ENCODE results near the gene NELL1. TPM values are rescaled to one million over a fixed set of nuclear protein-coding genes. Genes with fewer than 3 reads are reported as not detected.

NELL1 gene
- total RNA-seq, result not detected

DNA sequence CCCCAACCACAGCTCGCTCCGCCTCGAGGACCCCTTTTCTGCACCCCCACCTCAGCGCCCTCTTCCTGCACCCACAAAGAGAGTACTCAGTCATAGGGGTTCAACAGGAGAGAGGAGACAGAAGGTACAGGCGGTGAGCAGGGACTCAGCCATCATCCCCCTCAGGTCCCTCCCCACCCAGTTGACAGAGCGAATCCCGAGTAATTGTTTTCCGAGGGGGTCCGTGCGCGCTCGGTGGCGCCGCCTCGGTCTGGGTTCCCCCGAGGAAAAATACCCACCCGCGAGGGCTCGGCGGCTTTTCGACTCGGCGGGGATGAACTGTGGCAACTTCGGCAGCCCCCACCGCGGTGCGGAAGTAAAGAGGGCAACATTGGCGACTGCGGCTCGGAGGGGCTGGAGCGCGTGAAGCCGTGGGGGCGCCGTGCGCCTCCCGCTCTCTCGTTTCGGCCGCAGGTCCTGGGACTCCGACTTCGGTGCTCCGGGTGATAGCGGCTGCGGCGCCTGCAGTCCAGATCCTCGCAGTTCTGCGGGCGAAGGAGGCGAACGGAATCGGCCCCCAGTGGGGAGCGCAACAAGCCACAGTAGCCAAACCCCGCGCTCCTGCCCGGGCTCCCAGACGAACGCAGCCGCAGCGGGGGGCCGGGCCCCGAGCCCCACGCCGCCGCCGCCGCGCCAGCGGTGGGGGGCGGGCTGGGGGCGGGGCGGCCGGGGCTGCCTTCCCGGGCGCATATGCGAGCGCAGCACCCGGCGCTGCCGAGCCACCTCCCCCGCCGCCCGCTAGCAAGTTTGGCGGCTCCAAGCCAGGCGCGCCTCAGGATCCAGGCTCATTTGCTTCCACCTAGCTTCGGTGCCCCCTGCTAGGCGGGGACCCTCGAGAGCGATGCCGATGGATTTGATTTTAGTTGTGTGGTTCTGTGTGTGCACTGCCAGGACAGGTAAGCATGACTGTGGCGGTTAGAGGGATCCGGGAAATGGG, at the start of gene NELL1:
Gene NELL1 (plus strand): TSS at position 743 of the 976 bp plus-strand sequence.
- H3K4me1 ChIP-seq, result no peaks in the 10 kb centered on the region
- TF ChIP-seq POLR2A (IDR thresholded peaks at IDR 0.05), result no peak
- TF ChIP-seq, protein P1, sequence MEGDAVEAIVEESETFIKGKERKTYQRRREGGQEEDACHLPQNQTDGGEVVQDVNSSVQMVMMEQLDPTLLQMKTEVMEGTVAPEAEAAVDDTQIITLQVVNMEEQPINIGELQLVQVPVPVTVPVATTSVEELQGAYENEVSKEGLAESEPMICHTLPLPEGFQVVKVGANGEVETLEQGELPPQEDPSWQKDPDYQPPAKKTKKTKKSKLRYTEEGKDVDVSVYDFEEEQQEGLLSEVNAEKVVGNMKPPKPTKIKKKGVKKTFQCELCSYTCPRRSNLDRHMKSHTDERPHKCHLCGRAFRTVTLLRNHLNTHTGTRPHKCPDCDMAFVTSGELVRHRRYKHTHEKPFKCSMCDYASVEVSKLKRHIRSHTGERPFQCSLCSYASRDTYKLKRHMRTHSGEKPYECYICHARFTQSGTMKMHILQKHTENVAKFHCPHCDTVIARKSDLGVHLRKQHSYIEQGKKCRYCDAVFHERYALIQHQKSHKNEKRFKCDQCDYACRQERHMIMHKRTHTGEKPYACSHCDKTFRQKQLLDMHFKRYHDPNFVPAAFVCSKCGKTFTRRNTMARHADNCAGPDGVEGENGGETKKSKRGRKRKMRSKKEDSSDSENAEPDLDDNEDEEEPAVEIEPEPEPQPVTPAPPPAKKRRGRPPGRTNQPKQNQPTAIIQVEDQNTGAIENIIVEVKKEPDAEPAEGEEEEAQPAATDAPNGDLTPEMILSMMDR (IDR thresholded peaks at IDR 0.05), result no peak
- H3K36me3 ChIP-seq, result no peaks in the 10 kb centered on the region
- no peak for DNase-seq
- intact Hi-C loops (cut with DNase I), result no loop called here
- H3K27me3 ChIP-seq, result no peaks in the 10 kb centered on the region
- no peak within 1 kb of the TSS for H3K27ac ChIP-seq
- H3K9me3 ChIP-seq, result no peaks in the 10 kb centered on the region
- H3K4me3 ChIP-seq (replicated peaks in 1 of 3), result no peak within 1 kb of the TSS
- WGBS, 2 donors, result 2% methylated on average over 17 to 53 of the region's 93 CpGs

DNA sequence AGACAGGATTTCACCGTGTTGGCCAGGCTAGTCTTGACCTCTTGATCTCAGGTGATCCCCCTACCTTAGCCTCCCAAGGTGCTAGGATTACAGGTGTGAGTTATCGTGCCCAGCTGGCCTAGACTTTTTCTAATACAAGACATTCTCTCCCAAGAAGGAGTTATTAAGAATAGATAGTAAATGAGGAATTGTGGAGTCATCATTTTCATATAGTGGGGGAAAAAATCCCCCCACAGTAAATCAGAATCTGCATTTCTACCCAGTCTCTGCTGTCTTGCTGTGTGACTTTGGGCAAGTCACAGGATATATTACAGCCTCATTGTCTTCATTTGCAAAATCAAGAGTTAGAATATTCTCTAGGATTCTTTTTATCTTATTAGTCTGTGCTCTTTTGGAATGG, 48.4 kb upstream of the NELL1 start:
- no peak for DNase-seq
- no peaks in the 10 kb centered on the region for H3K27me3 ChIP-seq
- TF ChIP-seq, protein P1 (IDR thresholded peaks at IDR 0.05), result no peak
- TF ChIP-seq POLR2A (IDR thresholded peaks at IDR 0.05), result no peak
- peaks cover 0 to 4% of the 10 kb centered on the region in 2 donors for H3K4me1 ChIP-seq
- no peaks in the 10 kb centered on the region for H3K9me3 ChIP-seq
- intact Hi-C loops (cut with DNase I), result no loop called here
- WGBS, 2 donors, result 63 to 67% methylated on average over 2 of the region's 2 CpGs
- no peak overlapping the region for H3K27ac ChIP-seq
- no peaks in the 10 kb centered on the region for H3K36me3 ChIP-seq
- no peak overlapping the region for H3K4me3 ChIP-seq (replicated peaks in 1 of 3)

DNA sequence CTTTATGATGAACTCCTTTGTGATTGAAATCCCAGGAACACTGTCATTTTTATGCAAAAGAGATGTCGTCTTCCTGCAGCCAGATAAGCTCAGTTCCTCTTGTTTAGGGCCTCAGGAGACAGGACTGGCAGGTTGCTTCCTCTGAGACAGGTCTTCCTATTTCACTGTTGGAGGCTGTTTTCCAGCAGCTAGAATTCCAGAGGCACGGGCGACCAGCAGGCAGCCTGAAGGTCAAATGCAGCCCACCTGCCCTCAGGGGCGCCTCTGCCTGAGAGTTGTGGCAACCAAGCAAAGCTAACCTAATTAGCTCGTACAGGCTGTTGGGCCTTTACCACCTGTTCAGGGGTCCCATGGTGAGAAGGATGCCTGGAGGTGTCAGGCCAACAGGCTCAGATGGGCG, 47.7 kb upstream of the NELL1 start:
- H3K36me3 ChIP-seq, result no peaks in the 10 kb centered on the region
- 25 to 48% methylated on average over 4 to 6 of the region's 6 CpGs for WGBS, 2 donors
- intact Hi-C loops (cut with DNase I), result no loop called here

DNA sequence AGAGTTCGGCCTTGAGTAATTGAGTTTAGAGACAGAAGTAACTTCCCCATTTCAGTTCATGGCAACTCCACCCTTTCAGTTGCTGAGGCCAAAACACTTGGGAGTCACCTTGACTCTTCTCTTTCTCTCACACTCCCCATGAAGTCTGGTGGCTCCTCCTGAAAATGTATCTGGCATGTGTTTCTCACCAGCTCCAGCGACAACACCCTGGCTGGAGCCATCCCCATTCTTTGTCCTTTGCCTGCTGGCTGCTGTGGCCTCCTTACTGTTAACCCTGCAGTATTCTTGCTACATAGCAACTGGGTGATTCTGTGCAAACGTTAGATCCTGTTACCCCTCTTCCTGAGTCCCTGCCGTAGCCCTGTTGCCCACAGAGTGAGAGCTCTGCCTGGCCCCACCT, 46.1 kb upstream of the NELL1 start:
- intact Hi-C loops (cut with DNase I), result no loop called here
- Histone ChIP-seq H3K9me3 (no peaks in the 10 kb centered on the region), H3K4me1 (no peaks in the 10 kb centered on the region), H3K27ac (no peak overlapping the region), H3K27me3 (no peaks in the 10 kb centered on the region), H3K4me3 (replicated peaks in 1 of 3) (no peak overlapping the region), H3K36me3 (no peaks in the 10 kb centered on the region)
- 46 to 50% methylated on average over 4 of the region's 4 CpGs for WGBS, 2 donors
- no peak for TF ChIP-seq POLR2A (IDR thresholded peaks at IDR 0.05)
- TF ChIP-seq, protein P1 (IDR thresholded peaks at IDR 0.05), result no peak
- no peak for DNase-seq

More for the DNA sequence above, 47.7 kb upstream of the NELL1 start:
- Histone ChIP-seq H3K4me1 (peaks cover 0 to 4% of the 10 kb centered on the region in 2 donors), H3K27ac (no peak overlapping the region), H3K9me3 (no peaks in the 10 kb centered on the region), H3K4me3 (replicated peaks in 1 of 3) (no peak overlapping the region), H3K27me3 (no peaks in the 10 kb centered on the region)
- no peak for TF ChIP-seq POLR2A (IDR thresholded peaks at IDR 0.05)
- TF ChIP-seq, protein P1 (IDR thresholded peaks at IDR 0.05), result no peak
- no peak for DNase-seq

DNA sequence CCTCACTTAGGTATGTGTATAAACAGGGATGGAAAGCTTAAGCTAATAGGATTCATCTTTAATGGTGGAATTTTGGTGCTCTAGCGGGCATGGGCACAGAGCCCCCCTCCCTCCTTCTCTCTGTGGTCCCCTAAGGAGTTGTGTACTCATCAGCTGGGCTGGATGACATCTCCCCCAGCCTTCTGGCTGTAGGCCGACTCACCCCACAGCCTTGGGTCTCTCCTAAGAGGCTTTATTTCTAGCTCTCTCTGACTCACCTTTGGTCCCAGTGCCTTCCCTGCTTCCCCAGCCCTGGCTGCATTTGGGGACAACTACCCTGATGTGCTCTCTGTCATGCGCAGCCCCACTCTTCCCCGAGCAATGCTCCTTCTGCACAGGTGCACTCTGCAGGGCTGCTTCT, 43.1 kb upstream of the NELL1 start:
- intact Hi-C loops (cut with DNase I), result no loop called here
- Histone ChIP-seq H3K27ac (no peak overlapping the region), H3K9me3 (no peaks in the 10 kb centered on the region), H3K4me1 (no peaks in the 10 kb centered on the region), H3K4me3 (replicated peaks in 1 of 3) (no peak overlapping the region), H3K36me3 (no peaks in the 10 kb centered on the region), H3K27me3 (no peaks in the 10 kb centered on the region)
- no peak for DNase-seq
- WGBS, 2 donors, result 63 to 67% methylated on average over 3 to 4 of the region's 4 CpGs
- TF ChIP-seq, protein P1 (IDR thresholded peaks at IDR 0.05), result no peak
- no peak for TF ChIP-seq POLR2A (IDR thresholded peaks at IDR 0.05)
